Hematopoietic multipotent progenitor cell (in vitro differentiated cells): ENCODE results near the gene CCL5. TPM values are rescaled to one million over a fixed set of nuclear protein-coding genes. Genes with fewer than 3 reads are reported as not detected.

Source experiments
- DNase-seq, 3 donors: peaks; one replicate each; pipeline ENCODE4 v3.0.0-alpha.2; 2011 to 2015; ENCODE audit warnings: low read depth in 2 of 3, low spot score in 2 of 3
- total RNA-seq: library from RNA; depleted of rRNA; stranded (reverse); fragments of >200 nt; gene quantifications from one replicate; pipeline ENCODE4 v1.2.3, GENCODE V29; 2012

Gene CCL5
- total RNA-seq, 1 donor: 1.3 TPM

GRCh38 chr17:35870906-35871819 is 9.0 kb downstream of the CCL5 start:
- DNase-seq: peak in 2 of 3 donors; percentile 43 to 71

- DNase-seq: no peak
Observed at GRCh38 chr17:35868737-35869136, 11.4 kb downstream of the CCL5 start, which contains the start of gene HEATR9. Gene HEATR9 (minus strand): TSS chr17:35868891. CDS start chr17:35868742, 149 bp downstream.

GRCh38 chr17:35867574-35867973 is 12.6 kb downstream of the CCL5 start:
- no peak for DNase-seq

- DNase-seq: no peak
Observed at GRCh38 chr17:35866341-35866950, 13.7 kb downstream of the CCL5 start.

- no peak for DNase-seq
Observed at GRCh38 chr17:35865412-35866340, 14.5 kb downstream of the CCL5 start.

- DNase-seq: no peak
Observed at GRCh38 chr17:35864853-35865252, 15.3 kb downstream of the CCL5 start.

GRCh38 chr17:35856603-35857002 is 23.6 kb downstream of the CCL5 start:
- no peak for DNase-seq

GRCh38 chr17:35855965-35856364 is 24.2 kb downstream of the CCL5 start:
- no peak for DNase-seq

GRCh38 chr17:35849469-35850348 is 30.5 kb downstream of the CCL5 start:
- peak; percentile 37 to 85 (median 62) for DNase-seq

- DNase-seq: no peak
Observed at GRCh38 chr17:35847633-35848373, 32.4 kb downstream of the CCL5 start.

- DNase-seq: no peak
Observed at GRCh38 chr17:35847006-35847405, 33.2 kb downstream of the CCL5 start.

GRCh38 chr17:35846055-35846809 is 33.9 kb downstream of the CCL5 start:
- DNase-seq: no peak

GRCh38 chr17:35844547-35844946 is 35.6 kb downstream of the CCL5 start:
- no peak for DNase-seq

GRCh38 chr17:35843698-35844097 is 36.5 kb downstream of the CCL5 start:
- no peak for DNase-seq

- no peak for DNase-seq
Observed at GRCh38 chr17:35842239-35842638, 37.9 kb downstream of the CCL5 start.

- DNase-seq: no peak
Observed at GRCh38 chr17:35841505-35841904, 38.7 kb downstream of the CCL5 start.

GRCh38 chr17:35841101-35841500 is 39.1 kb downstream of the CCL5 start:
- no peak for DNase-seq

- DNase-seq: no peak
Observed at GRCh38 chr17:35825206-35825605, 55.0 kb downstream of the CCL5 start.
